Neural progenitor cell (in vitro differentiated cells): ENCODE data around the gene SNX20.

Source experiments
- EZH2 ChIP-seq: fragments of 200-600 bp; sonication (generic); IDR thresholded peaks from 2 replicates; pipeline ENCODE4 v1.6.1; 2017; ENCODE audit warnings: antibody characterized with exemption, mild to moderate bottlenecking, moderate library complexity
- EZH2phosphoT487 ChIP-seq: fragments of 200-600 bp; sonication (generic); IDR thresholded peaks from 2 replicates; pipeline ENCODE4 v1.6.1; 2017; ENCODE audit warnings: antibody characterized with exemption
- TF ChIP-seq, protein P1 (sequence below): fragments of 200-600 bp; sonication (generic); IDR thresholded peaks from 2 replicates; pipeline ENCODE4 v1.5.1; 2017; ENCODE audit warnings: antibody characterized with exemption, mild to moderate bottlenecking

DNA sequence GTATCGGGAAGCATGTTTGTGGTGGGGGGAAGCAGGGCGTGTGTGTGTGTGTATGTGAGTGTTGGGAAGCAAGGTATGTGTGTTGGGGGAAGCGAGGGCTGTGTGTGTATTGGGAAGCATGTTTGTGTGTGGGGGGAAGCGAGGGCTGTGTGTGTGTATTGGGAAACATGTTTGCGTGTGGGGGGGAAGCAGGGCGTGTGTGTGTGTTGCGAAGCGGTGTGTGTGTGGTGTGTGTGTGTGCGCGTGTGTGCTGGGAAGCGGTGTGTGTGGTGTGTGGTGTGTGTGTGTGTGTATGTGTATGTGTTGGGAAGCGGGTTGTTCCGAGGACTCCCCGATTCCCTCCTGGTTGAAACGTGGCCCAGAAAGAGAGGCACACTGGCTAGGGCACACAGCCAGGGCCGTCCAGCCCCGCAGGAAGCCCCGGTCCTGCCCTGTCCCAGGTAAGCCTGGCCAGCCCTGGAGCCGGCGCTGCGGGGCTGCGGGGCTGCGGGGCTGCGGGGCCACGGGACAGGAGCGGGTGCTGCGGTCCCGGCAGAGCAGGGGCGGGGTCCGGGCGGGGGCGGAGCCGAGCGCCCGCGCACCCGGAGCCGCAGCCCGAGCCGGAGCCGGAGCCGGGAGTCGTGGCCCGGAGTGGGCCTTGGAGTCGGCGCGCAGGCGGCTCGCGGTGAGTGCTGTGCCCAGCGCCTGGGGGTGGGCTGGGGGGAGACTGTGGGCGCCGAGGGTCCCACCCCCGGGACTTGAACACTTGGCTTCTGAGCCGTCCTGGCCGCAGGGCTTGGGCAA lies 12.1 kb upstream of the SNX20 start, which contains the start of gene NOD2:
- TF ChIP-seq, protein P1, sequence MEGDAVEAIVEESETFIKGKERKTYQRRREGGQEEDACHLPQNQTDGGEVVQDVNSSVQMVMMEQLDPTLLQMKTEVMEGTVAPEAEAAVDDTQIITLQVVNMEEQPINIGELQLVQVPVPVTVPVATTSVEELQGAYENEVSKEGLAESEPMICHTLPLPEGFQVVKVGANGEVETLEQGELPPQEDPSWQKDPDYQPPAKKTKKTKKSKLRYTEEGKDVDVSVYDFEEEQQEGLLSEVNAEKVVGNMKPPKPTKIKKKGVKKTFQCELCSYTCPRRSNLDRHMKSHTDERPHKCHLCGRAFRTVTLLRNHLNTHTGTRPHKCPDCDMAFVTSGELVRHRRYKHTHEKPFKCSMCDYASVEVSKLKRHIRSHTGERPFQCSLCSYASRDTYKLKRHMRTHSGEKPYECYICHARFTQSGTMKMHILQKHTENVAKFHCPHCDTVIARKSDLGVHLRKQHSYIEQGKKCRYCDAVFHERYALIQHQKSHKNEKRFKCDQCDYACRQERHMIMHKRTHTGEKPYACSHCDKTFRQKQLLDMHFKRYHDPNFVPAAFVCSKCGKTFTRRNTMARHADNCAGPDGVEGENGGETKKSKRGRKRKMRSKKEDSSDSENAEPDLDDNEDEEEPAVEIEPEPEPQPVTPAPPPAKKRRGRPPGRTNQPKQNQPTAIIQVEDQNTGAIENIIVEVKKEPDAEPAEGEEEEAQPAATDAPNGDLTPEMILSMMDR, result no peak
- TF ChIP-seq EZH2 (no peak), EZH2phosphoT487 (no peak)
